ENCODE results near the gene CCBE1. TPM values are rescaled to one million over a fixed set of nuclear protein-coding genes. Genes with fewer than 3 reads are reported as not detected.

CCBE1 gene
- total RNA-seq, 1 donor from 2014 or later, result 4.1 TPM

DNA sequence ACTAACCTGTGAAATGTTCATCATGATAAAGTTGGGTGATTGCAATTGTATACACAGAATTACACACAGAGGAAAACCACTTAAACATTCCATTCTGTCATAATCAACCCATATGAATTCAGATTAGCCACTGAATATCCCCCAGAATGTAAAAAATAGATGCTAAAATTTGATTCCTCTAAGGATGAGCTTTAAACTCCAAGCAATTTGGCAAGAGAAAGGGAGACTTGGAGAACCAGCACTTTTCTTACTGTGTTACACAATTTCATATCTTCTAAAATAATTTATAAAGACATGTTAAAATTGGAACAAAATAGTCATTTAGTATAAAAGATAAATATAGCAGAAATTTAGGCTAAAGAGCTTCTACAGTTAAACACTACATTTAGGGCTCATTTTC, 191.9 kb downstream of the CCBE1 start:
- no peak overlapping the region for H3K4me3 Mint-ChIP-seq (ENCODE audit: unreplicated experiment)
- Histone ChIP-seq H3K9ac (ENCODE audit: low read length) (no peak overlapping the region), H3K9me3 (ENCODE audit: insufficient read depth, low read depth, low read length) (no peaks in the 10 kb centered on the region), H2AFZ (ENCODE audit: low read depth, low read length) (no peak overlapping the region), H3K27me3 (ENCODE audit: insufficient read depth, low read length) (peaks cover 3% of the 10 kb centered on the region), H3K36me3 (ENCODE audit: insufficient read depth, low read length) (no peaks in the 10 kb centered on the region), H4K20me1 (ENCODE audit: insufficient read depth, low read length) (peaks cover 7% of the 10 kb centered on the region), H3K4me2 (ENCODE audit: low read length) (no peak overlapping the region), H3K79me2 (ENCODE audit: insufficient read depth, low read length) (no peaks in the 10 kb centered on the region), H3K4me1 (ENCODE audit: insufficient read depth, low read length) (peaks cover 24% of the 10 kb centered on the region), H3K4me3 (ENCODE audit: insufficient read depth, low read depth, low read length) (no peak overlapping the region), H3K27ac (ENCODE audit: low read depth, low read length) (no peak overlapping the region)
- no peak for DNase-seq (ENCODE audit: low read depth)
- peaks cover 10% of the 10 kb centered on the region for H3K4me1 Mint-ChIP-seq (ENCODE audit: low read depth, unreplicated experiment)
- peaks cover 24% of the 10 kb centered on the region for H3K27me3 Mint-ChIP-seq (ENCODE audit: low read depth, unreplicated experiment)
- TF ChIP-seq EZH2 (IDR thresholded peaks at IDR 0.05; ENCODE audit: insufficient read depth, low read length) (no peak), CTCF (IDR thresholded peaks at IDR 0.05; ENCODE audit: insufficient read depth, low read depth, low read length) (no peak)
- H3K9me3 Mint-ChIP-seq (ENCODE audit: unreplicated experiment), result peaks cover 4% of the 10 kb centered on the region
- FAIRE-seq, result no peak
- H3K36me3 Mint-ChIP-seq (ENCODE audit: low read depth, unreplicated experiment), result no peaks in the 10 kb centered on the region
- H3K27ac Mint-ChIP-seq (ENCODE audit: unreplicated experiment), result no peak overlapping the region

DNA sequence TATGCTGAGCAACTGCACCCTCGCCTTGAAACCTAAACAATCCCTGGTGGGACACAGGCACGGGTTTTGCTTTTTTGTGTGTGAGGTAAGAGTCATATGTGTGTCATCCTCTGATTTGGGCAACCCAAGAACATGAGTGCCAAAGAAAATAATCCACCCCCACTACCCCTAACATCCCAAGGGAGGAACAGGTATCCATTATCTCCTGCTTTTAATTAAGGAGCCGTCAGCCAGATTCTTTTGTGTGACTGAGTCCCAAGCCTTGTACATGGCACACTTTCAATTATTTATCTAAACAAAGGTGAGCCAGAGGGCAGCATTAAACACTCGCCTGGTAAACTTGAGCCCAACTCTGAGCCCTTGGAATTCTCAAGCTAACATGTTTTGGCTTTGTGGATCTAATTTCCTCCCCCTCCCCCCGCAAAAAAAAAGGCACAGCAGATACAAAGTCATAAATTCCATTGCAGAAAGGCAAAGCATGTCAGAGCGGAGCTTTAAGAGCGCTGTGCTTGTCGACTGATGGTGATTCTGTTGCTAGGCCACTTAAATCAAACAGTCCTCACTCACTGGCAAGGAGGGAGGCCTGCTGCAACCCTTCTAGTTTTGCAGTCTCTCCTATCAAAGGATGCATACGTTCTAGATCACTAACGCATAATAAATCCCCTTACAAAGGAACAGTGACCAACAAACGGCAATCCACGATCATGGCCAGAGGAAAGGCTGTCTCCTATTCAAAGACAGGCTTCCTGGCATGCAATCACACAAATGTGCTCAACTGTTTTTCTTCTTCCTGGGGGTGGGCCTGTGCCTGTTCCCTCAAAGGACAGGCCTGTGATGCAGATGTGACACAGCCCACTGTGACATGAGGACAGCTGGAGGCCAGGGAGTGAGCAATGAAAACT, 194.7 kb downstream of the CCBE1 start:
- Histone ChIP-seq H3K4me2 (ENCODE audit: low read length) (peak overlapping the region; percentile 72), H3K36me3 (ENCODE audit: insufficient read depth, low read length) (no peaks in the 10 kb centered on the region), H3K9me3 (ENCODE audit: insufficient read depth, low read depth, low read length) (no peaks in the 10 kb centered on the region), H3K27me3 (ENCODE audit: insufficient read depth, low read length) (peaks cover 3% of the 10 kb centered on the region), H3K27ac (ENCODE audit: low read depth, low read length) (peak overlapping the region; percentile 50), H3K4me3 (ENCODE audit: insufficient read depth, low read depth, low read length) (peak overlapping the region; percentile 20), H3K4me1 (ENCODE audit: insufficient read depth, low read length) (peaks cover 24% of the 10 kb centered on the region), H3K79me2 (ENCODE audit: insufficient read depth, low read length) (no peaks in the 10 kb centered on the region), H4K20me1 (ENCODE audit: insufficient read depth, low read length) (peaks cover 7% of the 10 kb centered on the region), H3K9ac (ENCODE audit: low read length) (peak overlapping the region; percentile 35), H2AFZ (ENCODE audit: low read depth, low read length) (peak overlapping the region; percentile 35)
- H3K4me3 Mint-ChIP-seq (ENCODE audit: unreplicated experiment), result no peak overlapping the region
- peaks cover 24% of the 10 kb centered on the region for H3K27me3 Mint-ChIP-seq (ENCODE audit: low read depth, unreplicated experiment)
- peaks cover 6% of the 10 kb centered on the region for H3K9me3 Mint-ChIP-seq (ENCODE audit: unreplicated experiment)
- peaks cover 2% of the 10 kb centered on the region for H3K36me3 Mint-ChIP-seq (ENCODE audit: low read depth, unreplicated experiment)
- DNase-seq (ENCODE audit: low read depth) (peak; percentile 85), FAIRE-seq (no peak)
- TF ChIP-seq EZH2 (IDR thresholded peaks at IDR 0.05; ENCODE audit: insufficient read depth, low read length) (no peak), CTCF (IDR thresholded peaks at IDR 0.05; ENCODE audit: insufficient read depth, low read depth, low read length) (no peak)
- H3K27ac Mint-ChIP-seq (ENCODE audit: unreplicated experiment), result no peak overlapping the region
- peaks cover 4% of the 10 kb centered on the region for H3K4me1 Mint-ChIP-seq (ENCODE audit: low read depth, unreplicated experiment)

DNA sequence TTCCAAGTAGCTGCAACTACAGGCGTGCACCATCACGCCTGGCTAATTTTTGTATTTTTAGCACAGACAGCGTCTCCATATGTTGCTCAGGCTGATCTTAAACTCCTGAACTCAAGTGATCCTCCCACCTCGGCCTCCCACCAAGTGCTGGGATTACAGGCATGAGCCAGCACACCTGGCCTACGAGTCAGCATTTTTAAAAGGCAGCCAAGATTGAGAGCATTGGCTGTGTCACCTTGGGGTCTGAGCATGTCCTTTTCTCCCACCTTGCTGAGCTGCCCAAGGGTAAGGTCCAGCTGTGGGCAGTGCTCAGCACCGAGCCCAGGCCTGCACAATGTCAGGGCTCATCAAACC, 195.3 kb downstream of the CCBE1 start:
- peaks cover 18% of the 10 kb centered on the region for H3K27me3 Mint-ChIP-seq (ENCODE audit: low read depth, unreplicated experiment)
- Histone ChIP-seq H3K4me3 (ENCODE audit: insufficient read depth, low read depth, low read length) (no peak overlapping the region), H3K79me2 (ENCODE audit: insufficient read depth, low read length) (no peaks in the 10 kb centered on the region), H3K27ac (ENCODE audit: low read depth, low read length) (peak overlapping the region; percentile 50), H3K36me3 (ENCODE audit: insufficient read depth, low read length) (no peaks in the 10 kb centered on the region), H3K9ac (ENCODE audit: low read length) (peak overlapping the region; percentile 35), H3K4me2 (ENCODE audit: low read length) (peak overlapping the region; percentile 72), H3K27me3 (ENCODE audit: insufficient read depth, low read length) (no peaks in the 10 kb centered on the region), H3K9me3 (ENCODE audit: insufficient read depth, low read depth, low read length) (no peaks in the 10 kb centered on the region), H4K20me1 (ENCODE audit: insufficient read depth, low read length) (peaks cover 7% of the 10 kb centered on the region), H3K4me1 (ENCODE audit: insufficient read depth, low read length) (peaks cover 24% of the 10 kb centered on the region), H2AFZ (ENCODE audit: low read depth, low read length) (no peak overlapping the region)
- H3K4me3 Mint-ChIP-seq (ENCODE audit: unreplicated experiment), result no peak overlapping the region
- FAIRE-seq (no peak), DNase-seq (ENCODE audit: low read depth) (peak; percentile 30)
- no peak overlapping the region for H3K27ac Mint-ChIP-seq (ENCODE audit: unreplicated experiment)
- peaks cover 5% of the 10 kb centered on the region for H3K9me3 Mint-ChIP-seq (ENCODE audit: unreplicated experiment)
- peaks cover 4% of the 10 kb centered on the region for H3K4me1 Mint-ChIP-seq (ENCODE audit: low read depth, unreplicated experiment)
- TF ChIP-seq CTCF (IDR thresholded peaks at IDR 0.05; ENCODE audit: insufficient read depth, low read depth, low read length) (no peak), EZH2 (IDR thresholded peaks at IDR 0.05; ENCODE audit: insufficient read depth, low read length) (no peak)
- H3K36me3 Mint-ChIP-seq (ENCODE audit: low read depth, unreplicated experiment), result peaks cover 2% of the 10 kb centered on the region
